Pons (tissue), 1 donor: ENCODE results near the gene ABCG1.
"Not testable (repeated sequence)": the region's sequence is repeated elsewhere in the genome, so short reads cannot be mapped to it uniquely, and the experiment has no call there.

ENCODE experiments used
- DNase-seq: peaks from one replicate; pipeline ENCODE4 v3.0.0-alpha.2; 2016; ENCODE audit warnings: low spot score

The ABCG1 gene

DNA sequence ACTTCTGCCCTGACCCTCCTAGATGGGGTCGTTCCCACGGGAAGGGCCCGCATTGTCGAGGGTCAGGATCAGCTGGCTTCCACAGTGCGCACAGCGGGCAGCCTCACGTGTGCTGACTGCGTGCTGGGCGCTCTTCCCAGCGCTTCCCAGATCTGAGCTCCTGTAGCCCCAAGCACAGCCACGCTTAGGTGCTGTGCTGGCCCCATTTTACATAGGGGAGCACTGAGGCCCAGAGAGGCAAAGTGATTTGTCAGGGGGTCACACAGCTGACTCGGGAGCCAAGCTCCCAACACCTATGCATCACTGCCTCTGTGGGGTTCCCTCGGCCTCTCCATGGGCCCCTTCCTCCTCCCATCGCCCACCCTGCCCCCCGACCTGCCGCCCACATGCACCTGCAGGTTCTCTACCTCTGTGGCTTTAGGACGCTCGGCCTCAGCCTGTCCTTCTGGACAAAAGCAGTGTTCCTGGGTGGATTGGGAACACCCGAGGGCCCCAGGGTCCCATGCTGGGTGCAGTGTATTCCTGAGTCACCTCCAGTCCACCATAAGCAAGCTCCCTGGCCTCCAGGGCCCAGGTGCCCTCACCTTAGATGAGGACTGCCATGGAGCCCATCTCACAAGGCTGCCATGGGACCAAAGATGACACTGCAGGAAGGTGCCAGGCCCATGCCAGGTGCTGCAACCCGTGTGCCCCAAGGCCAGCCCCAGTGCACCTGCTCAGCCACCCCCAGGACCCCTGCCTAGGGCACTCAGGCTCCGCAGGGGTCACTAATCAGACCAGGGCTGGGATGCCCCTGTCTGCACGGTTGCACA is 73.0 kb downstream of the ABCG1 start:
- DNase-seq = no peak

DNA sequence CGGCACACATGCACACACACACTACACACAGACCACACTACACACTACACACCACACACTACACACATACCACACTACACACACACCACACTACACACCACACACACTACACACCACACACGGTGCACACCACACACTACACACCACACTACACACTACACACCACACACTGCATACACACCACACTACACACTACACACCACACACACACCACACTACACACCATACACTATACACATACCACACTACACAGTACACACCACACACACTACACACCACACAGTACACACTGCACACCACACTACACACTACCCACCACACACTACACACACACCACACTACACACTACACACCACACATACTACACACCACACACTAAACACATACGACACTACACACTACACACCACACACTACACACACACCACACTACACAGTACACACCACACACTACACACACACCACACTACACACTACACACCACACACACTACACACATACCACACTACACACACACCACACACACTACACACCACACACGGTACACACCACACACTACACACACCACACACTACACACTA is 73.7 kb downstream of the ABCG1 start:
- DNase-seq = not testable (repeated sequence)

DNA sequence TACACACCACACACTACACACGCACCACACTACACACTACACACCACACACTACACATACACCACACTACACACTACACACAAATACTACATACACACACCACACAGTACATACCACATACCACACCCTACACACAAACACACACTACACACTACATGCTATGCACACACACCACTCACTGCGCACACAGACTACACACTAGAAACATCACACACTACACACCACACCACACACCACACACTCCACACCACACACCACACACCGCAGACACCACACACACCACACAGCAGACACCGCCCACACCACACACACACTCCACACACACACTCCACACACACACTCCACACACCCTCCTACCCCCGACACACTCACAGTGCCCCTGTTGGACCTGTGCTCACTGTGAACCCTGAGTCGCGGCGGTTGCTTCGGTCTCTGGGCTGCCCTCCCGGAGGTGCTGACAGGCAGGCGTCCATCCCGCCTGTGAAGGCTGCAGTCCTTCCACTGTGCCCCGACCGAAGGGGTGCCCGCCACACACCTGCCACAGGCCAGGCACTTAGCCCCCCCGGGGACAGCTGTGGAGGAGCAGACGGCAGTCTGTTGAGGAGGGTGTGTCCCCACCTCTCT is 74.8 kb downstream of the ABCG1 start:
- DNase-seq = no peak

DNA sequence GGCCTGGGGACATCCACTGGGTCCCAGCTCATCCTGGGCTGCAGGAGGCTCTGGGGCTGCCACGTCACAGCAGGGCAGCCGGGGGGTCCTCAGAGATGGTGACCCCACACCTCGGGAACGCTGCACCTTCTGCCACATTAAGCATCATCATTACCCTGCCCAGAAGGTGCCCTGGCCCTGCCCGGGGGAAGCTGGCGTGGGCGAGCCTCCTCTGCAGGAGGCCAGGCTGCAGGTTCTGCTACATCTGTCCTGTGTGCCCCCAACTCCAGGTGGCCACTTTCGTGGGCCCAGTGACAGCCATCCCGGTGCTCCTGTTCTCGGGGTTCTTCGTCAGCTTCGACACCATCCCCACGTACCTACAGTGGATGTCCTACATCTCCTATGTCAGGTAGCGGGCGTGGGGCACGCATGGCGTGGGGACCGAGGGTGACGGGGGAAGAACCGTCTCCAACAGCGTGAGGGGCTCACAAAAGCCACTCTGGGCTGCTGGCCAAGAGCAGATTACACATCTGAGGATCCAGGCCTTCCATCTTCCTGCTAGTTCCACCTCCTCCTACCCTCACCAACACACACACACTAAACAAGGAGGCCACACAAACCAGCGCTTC is 75.4 kb downstream of the ABCG1 start:
- DNase-seq = no peak

DNA sequence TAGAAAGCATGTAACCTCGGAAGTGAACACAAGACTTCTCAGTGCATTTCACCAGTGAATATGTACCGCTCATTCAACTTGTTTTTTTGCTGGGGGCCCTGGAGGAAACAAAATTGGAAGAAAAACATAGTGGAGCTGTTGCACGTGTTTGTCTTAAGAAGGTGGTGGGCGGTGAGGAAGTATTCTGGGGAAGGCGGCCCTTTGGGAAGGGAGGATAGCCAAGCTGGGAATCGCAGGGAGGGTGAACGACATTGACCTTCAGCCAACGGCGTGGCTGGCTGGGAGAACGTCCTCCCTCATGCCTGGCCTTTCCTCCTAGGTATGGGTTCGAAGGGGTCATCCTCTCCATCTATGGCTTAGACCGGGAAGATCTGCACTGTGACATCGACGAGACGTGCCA is 76.9 kb downstream of the ABCG1 start:
- DNase-seq = no peak

DNA sequence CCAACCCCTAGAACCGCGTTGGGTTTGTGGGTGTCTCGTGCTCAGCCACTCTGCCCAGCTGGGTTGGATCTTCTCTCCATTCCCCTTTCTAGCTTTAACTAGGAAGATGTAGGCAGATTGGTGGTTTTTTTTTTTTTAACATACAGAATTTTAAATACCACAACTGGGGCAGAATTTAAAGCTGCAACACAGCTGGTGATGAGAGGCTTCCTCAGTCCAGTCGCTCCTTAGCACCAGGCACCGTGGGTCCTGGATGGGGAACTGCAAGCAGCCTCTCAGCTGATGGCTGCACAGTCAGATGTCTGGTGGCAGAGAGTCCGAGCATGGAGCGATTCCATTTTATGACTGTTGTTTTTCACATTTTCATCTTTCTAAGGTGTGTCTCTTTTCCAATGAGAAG is 77.6 kb downstream of the ABCG1 start:
- no peak for DNase-seq

DNA sequence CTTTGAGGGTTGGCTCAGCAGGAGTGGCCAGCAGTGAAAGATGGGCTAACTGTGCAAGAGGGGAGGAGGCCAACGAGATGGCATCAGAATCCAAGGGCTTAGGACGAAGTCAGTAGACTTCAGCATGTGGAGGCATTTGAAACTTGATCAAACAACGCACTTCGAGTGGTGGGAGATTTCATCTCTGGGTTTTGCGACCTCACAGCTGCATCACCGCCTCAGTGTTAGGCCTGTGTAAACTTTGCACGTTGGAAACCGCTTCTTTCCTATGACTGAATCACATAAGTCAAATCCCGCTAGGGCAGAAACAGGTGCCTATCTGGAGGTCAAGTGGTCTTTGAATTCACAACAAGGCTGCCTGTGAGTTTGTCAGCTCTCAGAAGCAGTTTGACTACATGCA is 78.4 kb downstream of the ABCG1 start:
- DNase-seq = no peak

DNA sequence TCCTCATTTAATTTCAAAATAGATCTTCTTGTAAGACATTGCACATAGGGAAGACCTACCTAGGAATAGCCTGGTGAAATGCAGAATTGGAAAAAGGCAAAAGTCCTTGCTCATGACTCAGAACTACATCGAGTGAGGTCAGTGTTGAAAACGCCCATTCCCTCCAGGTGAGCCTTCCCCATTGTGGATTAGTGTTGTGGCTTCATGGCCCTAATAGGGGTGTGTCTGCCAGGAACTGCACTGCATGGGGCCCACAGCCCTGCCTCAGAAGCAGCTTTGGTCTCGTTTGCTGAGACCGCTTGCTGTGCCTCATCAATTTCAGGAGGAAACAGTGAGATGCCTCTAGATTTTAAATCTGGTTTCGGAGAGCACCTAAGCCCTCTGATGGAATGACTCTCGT is 79.3 kb downstream of the ABCG1 start:
- DNase-seq = no peak

DNA sequence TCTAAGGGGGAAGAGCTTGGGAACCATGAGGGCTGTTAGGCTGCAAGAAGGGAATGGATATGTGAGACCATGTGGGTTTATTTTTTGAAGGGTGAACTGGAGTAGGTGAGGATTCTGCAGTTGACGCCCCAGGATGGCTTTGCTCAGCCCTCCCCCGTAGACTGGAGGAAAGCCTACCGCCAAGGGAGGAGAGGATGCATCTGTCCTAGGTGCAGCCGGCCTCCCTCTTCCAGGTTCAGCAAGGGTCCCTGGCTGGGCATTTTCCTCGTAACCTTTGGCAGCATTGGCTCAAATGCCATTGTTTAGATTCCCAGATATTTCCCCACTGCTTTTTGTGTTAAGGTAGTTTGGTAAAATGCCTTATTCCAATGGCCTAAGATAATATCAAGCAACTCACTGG is 79.7 kb downstream of the ABCG1 start:
- no peak for DNase-seq

DNA sequence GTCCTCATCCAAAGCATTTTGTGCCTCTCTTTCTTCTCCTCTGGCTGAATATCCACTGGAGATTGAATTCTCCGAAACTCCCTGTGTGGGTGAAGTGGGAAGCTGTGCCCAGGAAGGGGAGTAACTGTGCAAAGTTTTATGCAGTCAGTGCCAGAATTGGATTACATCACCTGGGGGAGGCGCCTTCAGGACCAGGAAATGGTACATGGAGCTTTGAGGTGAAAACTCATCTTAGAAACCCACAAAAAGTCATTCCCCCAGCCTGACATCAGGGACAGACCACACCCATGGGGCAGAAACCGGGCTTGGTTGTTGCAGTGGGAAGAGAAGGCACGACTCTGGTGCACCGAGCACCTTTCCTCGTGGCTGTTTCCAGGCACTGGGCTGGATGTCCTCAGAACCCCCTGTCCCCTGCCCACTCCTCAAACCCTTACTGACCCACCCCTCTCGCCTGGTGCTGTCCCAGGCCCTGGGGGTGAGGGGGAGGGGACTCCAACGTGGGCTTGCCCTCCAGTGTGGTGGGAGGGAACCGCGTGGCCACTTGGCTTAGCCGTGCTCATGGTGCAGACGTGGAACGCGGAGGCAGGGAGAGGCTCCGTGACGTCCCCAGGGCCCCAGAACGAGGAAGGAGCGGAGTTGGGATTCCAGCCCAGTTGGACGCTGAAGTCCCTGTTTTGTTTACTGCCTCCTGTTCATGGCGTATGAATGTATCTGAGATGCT is 80.5 kb downstream of the ABCG1 start:
- DNase-seq = no peak

DNA sequence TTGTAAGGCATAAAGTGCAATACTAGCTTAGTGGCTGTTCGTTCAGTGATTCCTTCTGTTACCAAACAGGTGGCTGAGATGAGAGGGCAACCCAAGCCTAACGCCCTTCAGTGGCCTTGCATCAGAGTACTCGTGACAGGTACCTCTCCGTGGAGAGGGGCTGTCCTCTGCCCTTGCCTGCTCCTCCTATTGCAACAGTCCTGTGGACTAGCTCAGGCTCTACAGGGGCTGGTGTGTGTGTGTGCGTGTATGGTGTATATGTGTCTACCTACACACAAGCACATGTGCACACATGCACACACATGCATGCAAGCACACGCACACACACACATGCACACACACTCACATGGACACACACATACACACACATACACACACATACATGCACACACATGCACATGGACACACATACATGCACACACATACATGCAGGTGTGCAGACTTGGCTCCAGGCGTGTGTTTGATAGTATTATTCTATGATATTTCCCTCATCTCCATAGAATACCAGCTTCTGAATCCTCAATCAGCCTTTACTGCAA is 81.2 kb downstream of the ABCG1 start:
- no peak for DNase-seq

DNA sequence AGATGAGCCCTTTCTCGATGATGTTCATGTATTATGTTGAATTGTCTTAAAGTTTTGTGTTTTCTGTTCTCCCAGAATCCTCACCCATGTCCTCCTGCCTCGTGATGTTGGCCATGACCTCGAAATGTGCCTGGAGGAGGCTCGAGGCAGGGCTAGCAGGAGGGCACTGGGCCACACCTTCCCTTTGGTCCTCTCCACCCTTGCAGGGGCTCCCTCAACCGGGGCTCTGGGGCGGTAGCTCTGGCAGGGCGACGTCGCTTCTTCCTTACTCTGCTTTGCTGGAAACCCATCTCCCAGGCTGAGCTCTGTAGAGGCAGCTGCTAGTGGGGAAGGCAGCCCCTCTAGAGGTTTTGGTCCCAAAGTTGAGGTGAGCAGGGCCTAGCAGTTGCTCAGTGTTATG is 82.0 kb downstream of the ABCG1 start:
- DNase-seq = no peak

DNA sequence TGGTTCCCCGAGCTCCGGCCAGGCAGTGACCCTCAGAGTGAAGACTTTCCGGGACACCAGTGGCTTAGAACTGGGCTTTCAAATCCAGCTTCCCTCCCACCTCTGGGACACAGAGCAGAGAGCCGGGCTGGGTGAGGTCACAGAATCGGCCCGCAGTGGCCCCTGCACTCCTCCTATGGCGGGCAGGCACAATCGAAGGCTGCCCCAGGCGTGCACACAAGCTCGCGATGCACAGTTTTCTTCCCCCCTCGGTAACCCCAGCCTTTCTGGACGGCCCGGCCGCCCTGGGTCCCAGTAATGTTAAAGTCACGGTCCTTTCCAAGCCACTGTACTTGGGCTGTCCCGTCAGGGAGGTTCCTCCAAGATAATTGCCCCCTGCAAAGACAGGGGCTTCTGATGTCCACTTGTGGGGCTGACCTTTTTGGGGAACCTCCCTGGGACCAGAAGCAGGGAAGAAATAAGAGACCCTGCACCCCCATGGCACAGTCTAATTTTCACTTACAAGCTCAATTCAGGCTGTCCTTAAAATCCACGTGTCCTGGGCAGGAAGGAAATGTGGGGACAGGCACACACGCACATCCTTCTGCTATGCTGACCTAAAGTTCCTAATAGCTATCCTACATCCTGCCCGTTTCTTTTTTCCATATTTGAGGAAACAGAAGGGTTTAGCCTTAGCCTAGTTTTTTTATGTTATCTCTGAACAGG is 82.6 kb downstream of the ABCG1 start:
- DNase-seq = no peak

DNA sequence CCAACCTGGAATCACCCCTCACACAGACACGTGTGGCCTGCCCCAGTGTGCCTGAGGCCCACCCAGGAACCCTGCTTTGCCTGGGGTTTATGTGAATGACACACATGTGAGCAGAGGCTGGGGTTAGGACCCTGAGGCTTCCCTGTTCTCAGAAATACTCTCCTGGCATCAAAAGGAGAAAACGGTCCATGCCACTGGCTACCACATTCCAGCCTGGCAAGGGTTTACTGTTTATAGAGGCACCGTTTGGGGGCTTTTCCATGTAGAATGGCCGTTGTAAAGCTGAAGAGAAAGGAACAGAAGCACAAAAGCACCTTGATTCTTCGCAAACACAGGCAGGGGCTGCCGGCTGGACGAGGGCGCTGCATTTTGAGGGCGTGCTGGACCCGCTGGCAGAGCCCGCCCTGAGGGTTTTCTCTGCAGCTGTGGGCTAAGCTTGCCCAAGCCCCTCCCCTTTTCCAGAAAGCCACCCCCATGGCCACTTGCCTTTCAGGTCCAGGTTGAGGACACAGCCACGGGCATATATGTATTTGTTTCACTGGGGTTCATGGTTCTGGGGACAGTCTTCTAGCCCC is 83.2 kb downstream of the ABCG1 start:
- DNase-seq = no peak

DNA sequence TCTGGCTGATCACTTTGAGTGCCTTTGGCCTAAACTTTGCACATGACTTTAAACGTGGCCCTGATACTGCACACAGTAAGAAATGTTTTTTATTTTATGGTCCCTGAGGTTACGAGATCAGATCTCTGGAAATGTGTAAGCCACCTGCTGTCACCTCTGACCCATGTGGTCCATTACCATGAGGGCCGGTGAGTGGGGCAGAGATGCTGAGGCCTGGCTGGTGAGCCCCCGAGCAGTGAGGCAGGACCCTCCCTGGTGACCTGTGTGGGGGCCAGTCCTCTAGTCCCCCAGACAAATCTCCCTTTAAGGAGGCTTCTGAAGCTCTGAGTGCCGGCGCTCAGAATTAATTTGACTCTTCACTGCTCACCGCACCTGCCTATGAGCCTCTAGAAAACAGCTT is 83.9 kb downstream of the ABCG1 start:
- DNase-seq = no peak

DNA sequence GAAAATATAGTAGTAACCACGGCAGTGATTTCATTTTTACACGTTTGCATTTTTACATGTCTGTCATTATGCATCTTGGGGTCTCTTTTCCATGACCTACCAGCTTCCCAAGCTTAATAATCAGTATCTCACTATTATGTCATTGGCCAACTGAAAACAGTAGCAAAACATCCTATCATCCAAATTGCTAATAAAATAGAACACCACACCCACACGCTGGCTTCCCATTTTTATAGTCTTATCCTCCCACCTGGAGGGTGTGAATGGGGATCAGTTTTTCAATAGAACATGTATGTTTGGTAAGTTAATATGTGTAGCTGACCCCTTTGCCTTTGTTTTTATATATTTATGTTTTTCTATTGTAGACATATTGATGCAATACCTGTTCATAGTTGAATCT is 84.5 kb downstream of the ABCG1 start:
- no peak for DNase-seq

DNA sequence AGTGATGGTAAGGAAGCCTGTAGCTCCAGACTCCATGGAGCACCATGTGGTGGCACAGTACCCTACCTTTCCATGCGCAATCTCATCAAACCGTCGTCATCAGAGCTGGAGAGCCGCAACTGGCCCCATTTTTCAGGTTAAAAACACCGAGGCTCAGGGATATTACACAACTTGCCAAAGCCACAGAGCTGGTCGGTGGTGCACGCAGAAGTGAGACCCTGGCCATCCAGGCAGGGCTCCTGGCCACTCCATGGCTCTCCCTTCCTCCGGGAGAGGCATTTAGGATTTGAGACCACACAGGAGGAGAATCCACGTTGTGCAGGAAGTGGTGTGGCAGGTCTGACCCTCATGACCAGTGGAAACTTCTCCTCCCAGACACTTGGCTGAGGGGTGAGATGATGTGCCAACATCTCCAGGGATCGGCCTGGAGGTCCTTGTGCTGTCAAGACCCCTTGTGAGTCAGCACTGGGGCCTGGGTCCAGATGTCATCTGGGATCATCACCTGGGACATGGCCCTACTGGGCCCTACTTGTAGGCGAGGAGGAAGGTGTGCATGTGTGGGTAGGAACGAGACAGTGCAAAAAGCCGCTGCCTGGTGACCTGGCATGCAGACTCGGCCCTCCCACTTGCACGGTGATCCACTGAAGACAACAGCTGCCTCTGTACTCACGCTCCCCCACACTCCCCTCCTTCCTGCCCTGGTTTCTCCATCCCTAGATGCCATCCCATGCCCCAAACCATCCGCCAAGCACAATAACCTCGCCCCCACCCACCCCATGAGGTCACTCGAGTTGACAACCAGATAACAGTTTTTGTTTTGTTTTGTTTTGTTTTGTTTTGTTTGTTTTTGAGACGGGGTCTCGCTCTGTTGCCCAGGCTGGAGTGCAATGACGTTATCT is 85.9 kb downstream of the ABCG1 start:
- DNase-seq = no peak

DNA sequence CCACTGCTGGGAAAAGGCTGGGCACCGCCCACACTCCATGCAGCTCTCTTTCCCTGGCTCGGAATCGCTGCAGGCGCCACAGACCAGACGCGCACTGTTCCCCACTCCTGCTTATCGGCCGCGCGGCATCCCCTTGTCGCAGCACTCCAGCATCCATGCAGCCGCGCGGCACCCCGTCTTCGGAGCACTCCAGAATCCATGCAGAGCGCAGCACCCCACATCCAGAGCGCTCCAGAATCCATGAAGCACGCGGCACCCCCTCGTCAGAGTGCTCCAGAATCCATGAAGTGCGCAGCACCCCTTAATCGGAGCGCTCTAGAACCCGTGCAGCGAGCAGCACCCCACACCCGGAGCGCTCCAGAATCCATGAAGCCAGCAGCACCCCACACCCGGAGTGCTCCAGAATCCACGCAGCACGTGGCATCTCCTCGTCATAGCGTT is 86.8 kb downstream of the ABCG1 start:
- no peak for DNase-seq

DNA sequence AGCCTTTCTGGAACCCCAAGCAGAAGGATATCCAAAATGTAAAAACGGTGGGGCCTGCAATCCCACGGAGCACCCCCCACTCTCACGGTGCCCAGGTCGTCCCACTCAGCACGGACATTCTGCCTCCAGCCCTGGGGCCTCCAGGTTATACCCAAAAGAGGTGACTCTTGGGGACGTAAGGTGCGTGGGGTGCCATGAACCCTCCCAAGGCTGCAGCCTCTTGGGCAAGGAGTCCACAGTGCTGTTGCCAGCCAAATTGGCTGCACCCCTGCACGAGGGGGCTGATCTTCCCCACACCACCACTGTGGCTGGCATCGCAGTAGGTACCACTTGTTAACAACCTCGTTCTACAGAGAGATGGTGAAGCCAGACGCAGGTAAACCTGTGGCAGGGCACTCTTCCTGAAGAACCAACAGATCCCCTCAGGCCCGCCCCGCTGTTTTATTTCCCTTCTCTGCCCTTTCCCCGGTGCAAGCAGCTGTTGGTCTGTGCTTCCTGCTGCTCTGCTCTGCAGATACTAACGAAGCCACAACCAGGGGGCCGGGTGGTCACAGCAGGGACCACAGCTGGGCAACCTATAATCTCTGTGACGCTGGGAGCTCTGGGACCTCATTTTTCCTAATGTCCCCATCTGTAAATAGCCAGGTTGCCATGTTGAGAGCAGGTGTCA is 87.6 kb downstream of the ABCG1 start:
- DNase-seq = no peak
